HG03135 (cell line): Measurements from ENCODE around the gene KCNIP4.
"Not testable (repeated sequence)": the region's sequence is repeated elsewhere in the genome, so short reads cannot be mapped to it uniquely, and the experiment has no call there.

Experiments used
- ATAC-seq: cut with Tn5 transposase; IDR thresholded peaks from one replicate; pipeline ENCODE4 v1.9.1; 2021; ENCODE audit warnings: mild to moderate bottlenecking, moderate library complexity; ENCODE audit not compliant: unreplicated experiment

The KCNIP4 gene

GRCh38 chr4:20809812-20810211 lies 1138.8 kb downstream of the KCNIP4 start:
- no peak for ATAC-seq

- no peak for ATAC-seq
Observed at GRCh38 chr4:20805716-20806115, 1142.9 kb downstream of the KCNIP4 start.

- ATAC-seq = no peak
Observed at GRCh38 chr4:20787940-20788665, 1160.5 kb downstream of the KCNIP4 start.

- not testable (repeated sequence) for ATAC-seq
Observed at GRCh38 chr4:20783134-20783533, 1165.4 kb downstream of the KCNIP4 start.

GRCh38 chr4:20778896-20779295 lies 1169.7 kb downstream of the KCNIP4 start:
- no peak for ATAC-seq

GRCh38 chr4:20773144-20773997 lies 1175.2 kb downstream of the KCNIP4 start:
- ATAC-seq = peak; percentile 74

- no peak for ATAC-seq
Observed at GRCh38 chr4:20764366-20764992, 1184.1 kb downstream of the KCNIP4 start.

GRCh38 chr4:20761826-20762225 lies 1186.7 kb downstream of the KCNIP4 start:
- ATAC-seq = no peak

- ATAC-seq = no peak
Observed at GRCh38 chr4:20761382-20761781, 1187.2 kb downstream of the KCNIP4 start.

- no peak for ATAC-seq
Observed at GRCh38 chr4:20760053-20760452, 1188.5 kb downstream of the KCNIP4 start.

- ATAC-seq = no peak
Observed at GRCh38 chr4:20754036-20754435, 1194.5 kb downstream of the KCNIP4 start.

GRCh38 chr4:20752641-20753040 lies 1195.9 kb downstream of the KCNIP4 start:
- no peak for ATAC-seq

- ATAC-seq = not testable (repeated sequence)
Observed at GRCh38 chr4:20746000-20746399, 1202.6 kb downstream of the KCNIP4 start.

- ATAC-seq = no peak
Observed at GRCh38 chr4:20735931-20736330, 1212.6 kb downstream of the KCNIP4 start.

GRCh38 chr4:20724915-20725314 lies 1223.7 kb downstream of the KCNIP4 start:
- ATAC-seq = peak; percentile 99

- ATAC-seq = no peak
Observed at GRCh38 chr4:20723463-20723862, 1225.1 kb downstream of the KCNIP4 start.

- ATAC-seq = no peak
Observed at GRCh38 chr4:20723019-20723418, 1225.6 kb downstream of the KCNIP4 start.

- no peak for ATAC-seq
Observed at GRCh38 chr4:20711335-20711734, 1237.2 kb downstream of the KCNIP4 start.

GRCh38 chr4:20700007-20700761 lies 1248.4 kb downstream of the KCNIP4 start, which contains the start of gene PACRGL:
PACRGL (plus strand) TSS chr4:20700458; CDS start chr4:20704482, 4,024 bp downstream.
- ATAC-seq = peak; percentile 100

GRCh38 chr4:20698820-20699219 lies 1249.8 kb downstream of the KCNIP4 start:
- ATAC-seq = no peak

GRCh38 chr4:20698382-20698781 lies 1250.2 kb downstream of the KCNIP4 start:
- ATAC-seq = no peak
